GM19324 (cell line): ENCODE measurements around the gene PTPN14.

Source experiments
- ATAC-seq: cut with Tn5 transposase; IDR thresholded peaks from one replicate; pipeline ENCODE4 v1.9.1; 2021; ENCODE audit warnings: mild to moderate bottlenecking, moderate library complexity; ENCODE audit not compliant: unreplicated experiment, low FRiP score

PTPN14 gene

GRCh38 chr1:214352838-214353237, 198.6 kb downstream of the PTPN14 start:
- no peak for ATAC-seq

- no peak for ATAC-seq
Measured at GRCh38 chr1:214351551-214352277, 199.7 kb downstream of the PTPN14 start.

- ATAC-seq: no peak
Measured at GRCh38 chr1:214349781-214350180, 201.6 kb downstream of the PTPN14 start.

- no peak for ATAC-seq
Measured at GRCh38 chr1:214349008-214349407, 202.4 kb downstream of the PTPN14 start.

GRCh38 chr1:214344897-214345296, 206.5 kb downstream of the PTPN14 start:
- no peak for ATAC-seq

- no peak for ATAC-seq
Measured at GRCh38 chr1:214342525-214342924, 208.9 kb downstream of the PTPN14 start.

- no peak for ATAC-seq
Measured at GRCh38 chr1:214341932-214342331, 209.5 kb downstream of the PTPN14 start.

- ATAC-seq: no peak
Measured at GRCh38 chr1:214341459-214341858, 209.9 kb downstream of the PTPN14 start.

- no peak for ATAC-seq
Measured at GRCh38 chr1:214338212-214338611, 213.2 kb downstream of the PTPN14 start.

- ATAC-seq: peak; percentile 74
Measured at GRCh38 chr1:214337511-214337910, 213.9 kb downstream of the PTPN14 start.

GRCh38 chr1:214337015-214337414, 214.4 kb downstream of the PTPN14 start:
- ATAC-seq: no peak

- ATAC-seq: no peak
Measured at GRCh38 chr1:214335567-214335966, 215.8 kb downstream of the PTPN14 start.

- ATAC-seq: no peak
Measured at GRCh38 chr1:214332946-214333798, 218.2 kb downstream of the PTPN14 start.

GRCh38 chr1:214331827-214332423, 219.5 kb downstream of the PTPN14 start:
- no peak for ATAC-seq

GRCh38 chr1:214331180-214331579, 220.2 kb downstream of the PTPN14 start:
- ATAC-seq: no peak

- ATAC-seq: no peak
Measured at GRCh38 chr1:214330715-214331114, 220.7 kb downstream of the PTPN14 start.

GRCh38 chr1:214330222-214330621, 221.2 kb downstream of the PTPN14 start:
- ATAC-seq: no peak

GRCh38 chr1:214329470-214330220, 221.8 kb downstream of the PTPN14 start:
- no peak for ATAC-seq

- peak; percentile 69 for ATAC-seq
Measured at GRCh38 chr1:214328770-214329469, 222.5 kb downstream of the PTPN14 start.

- no peak for ATAC-seq
Measured at GRCh38 chr1:214327514-214327913, 223.9 kb downstream of the PTPN14 start.
